Stimulated activated CD8-positive, alpha-beta memory T cell treated with anti-CD3 and anti-CD28 coated beads, Interleukin-12 subunit alpha, Interleukin-12 subunit beta, amount 100 ng/mL, for 4 hours (primary cell): ENCODE measurements around the gene RNASE9.
"Not testable (repeated sequence)": the region's sequence is repeated elsewhere in the genome, so short reads cannot be mapped to it uniquely, and the experiment has no call there.

ENCODE experiments used
- DNase-seq: peaks from one replicate; pipeline ENCODE4 v3.0.0-alpha.2; 2020; ENCODE audit warnings: low read depth

RNASE9 gene

GRCh38 chr14:20516921-20517320, 43.9 kb downstream of the RNASE9 start:
- no peak for DNase-seq

DNA sequence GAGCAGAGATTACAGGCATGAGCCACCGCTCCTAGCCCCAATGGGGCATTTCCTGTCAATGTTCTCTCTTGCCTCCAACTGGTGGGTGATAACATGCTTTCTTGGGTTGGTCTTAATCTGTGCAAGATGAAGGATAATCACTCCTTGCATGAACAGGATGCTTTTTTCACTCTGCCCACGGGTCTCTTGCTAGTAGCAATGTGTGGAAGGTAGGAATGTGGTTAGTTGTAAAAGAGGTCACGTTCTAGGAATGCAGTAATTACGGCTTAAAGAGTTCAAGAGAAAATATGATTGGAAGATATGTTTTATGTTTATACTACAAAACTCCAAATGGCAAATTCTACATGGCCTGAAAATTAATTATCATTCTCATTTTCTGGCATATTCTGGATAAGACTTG, 45.0 kb downstream of the RNASE9 start:
- DNase-seq = no peak

- DNase-seq = no peak
These were observed 48.5 kb downstream of the RNASE9 start for GRCh38 chr14:20512177-20512905.

GRCh38 chr14:20508367-20508766, 52.5 kb downstream of the RNASE9 start:
- DNase-seq = no peak

DNA sequence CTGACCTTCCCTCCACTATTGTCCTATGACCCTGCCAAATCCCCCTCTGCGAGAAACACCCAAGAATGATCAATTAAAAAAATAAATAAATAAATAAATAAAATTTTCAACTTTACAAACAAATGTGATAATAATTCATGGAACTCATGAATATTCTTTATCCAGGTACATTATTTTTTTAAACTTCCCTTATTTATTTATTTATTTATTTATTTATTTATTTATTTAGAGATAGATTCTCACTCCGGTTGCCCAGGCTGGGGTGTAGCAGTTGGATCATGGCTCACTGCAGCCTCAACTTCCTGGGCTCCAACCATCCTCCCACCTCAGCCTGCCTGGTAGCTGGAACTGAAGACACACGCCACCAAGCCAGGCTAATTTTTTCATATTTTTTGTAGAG, 53.3 kb downstream of the RNASE9 start:
- DNase-seq = not testable (repeated sequence)

GRCh38 chr14:20506752-20507151, 54.1 kb downstream of the RNASE9 start:
- DNase-seq = not testable (repeated sequence)

DNA sequence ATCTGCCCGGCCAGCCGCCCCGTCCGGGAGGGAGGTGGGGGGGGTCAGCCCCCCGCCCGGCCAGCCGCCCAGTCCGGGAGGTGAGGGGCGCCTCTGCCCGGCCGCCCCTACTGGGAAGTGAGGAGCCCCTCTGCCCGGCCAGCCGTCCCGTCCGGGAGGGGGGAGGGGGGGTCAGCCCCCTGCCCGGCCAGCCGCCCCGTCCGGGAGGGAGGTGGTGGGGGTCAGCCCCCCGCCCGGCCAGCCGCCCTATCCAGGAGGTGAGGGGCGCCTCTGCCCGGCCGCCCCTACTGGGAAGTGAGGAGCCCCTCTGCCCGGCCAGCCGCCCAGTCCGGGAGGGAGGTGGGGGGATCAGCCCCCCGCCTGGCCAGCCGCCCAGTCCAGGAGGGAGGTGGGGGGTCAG, 54.6 kb downstream of the RNASE9 start:
- DNase-seq = not testable (repeated sequence)
